HG03064 (cell line): Measurements from ENCODE around the gene EXOC8.
"Not testable (repeated sequence)": the region's sequence is repeated elsewhere in the genome, so short reads cannot be mapped to it uniquely, and the experiment has no call there.

ENCODE experiments used
- ATAC-seq: cut with Tn5 transposase; IDR thresholded peaks from one replicate; pipeline ENCODE4 v1.9.1; 2021; ENCODE audit warnings: low read depth; ENCODE audit not compliant: unreplicated experiment

EXOC8 gene

DNA sequence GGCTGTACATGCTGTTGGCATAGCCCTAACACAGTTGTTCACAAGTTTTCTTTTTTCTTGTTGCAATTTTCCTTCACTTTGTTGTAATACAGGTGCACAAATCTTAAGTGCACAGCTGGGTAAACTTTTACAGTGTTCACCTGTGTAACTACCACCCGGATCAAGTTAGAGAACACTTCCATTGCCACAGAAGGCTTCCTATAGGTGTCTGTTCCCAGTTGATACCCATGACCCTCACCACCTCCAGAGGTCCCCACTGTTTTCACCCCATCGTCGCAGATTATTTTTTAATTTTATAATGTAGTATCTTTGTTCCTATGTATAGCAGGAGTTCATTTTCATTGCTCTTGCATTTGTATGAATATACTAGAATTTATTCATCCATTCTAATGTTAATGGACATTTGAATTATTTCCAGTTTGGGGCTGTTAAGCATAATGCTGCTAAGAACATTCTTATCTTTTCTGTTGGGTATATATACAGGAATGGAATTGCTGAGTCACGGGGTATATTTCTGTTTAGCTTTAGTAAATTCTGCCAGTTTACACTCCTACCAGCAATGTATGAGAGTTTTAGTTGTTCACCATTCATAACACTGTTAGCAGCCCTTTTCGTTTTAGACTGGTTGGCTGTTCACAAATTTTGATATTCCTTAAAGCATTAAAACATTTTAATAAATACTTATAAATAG lies 16.8 kb upstream of the EXOC8 start:
- ATAC-seq, result no peak

DNA sequence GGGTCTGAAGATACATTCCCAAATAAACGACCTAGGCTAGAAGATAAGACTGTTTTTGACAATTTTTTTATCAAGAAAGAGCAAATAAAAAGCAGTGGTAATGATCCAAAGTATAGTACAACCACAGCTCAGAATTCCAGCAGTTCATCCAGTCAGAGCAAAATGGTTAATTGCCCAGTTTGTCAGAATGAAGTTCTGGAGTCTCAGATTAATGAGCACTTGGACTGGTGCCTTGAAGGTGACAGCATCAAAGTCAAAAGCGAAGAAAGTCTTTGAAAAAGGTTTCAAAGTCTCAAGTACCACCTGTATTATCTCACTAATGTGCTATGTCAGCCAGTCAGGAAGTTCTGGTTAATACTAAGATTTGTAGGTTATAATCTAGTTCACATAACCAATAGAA lies 15.4 kb upstream of the EXOC8 start:
- no peak for ATAC-seq

DNA sequence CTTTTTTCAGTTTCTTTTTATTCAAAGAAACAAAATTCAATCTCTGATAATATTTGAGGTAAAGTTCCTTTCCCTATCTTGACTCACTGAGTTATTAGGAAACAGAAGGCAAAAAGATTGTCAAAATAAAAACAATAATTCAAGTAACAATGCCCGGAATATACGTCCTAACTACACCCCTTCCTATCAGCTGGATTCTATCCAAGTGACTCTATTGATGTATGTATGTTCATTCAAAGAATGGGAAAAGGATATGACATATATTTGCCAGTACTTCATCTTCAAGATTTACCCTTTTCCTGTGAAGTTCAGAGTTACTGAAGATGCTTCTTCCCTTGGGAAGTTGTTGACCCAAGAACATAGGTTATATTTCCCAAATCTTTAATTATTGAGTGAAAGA lies 14.2 kb upstream of the EXOC8 start:
- no peak for ATAC-seq

DNA sequence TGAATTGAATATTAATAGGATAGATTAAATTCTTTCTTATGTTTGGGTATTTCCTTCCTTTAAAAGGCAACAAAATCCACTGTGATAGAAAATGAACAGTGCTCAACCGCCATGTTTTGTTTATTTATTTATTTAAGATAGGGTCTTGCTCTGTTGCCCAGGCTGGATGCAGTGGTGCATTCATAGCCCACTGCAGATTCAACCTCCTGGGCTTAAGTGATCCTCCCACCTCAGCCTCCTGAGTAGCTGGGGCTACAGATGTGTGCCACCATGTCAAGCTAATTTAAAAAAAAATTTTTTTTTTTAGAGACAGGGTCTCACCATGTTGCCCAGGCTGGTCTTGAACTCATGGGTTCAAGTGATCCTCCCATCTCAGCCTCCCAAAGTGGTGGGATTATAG lies 11.2 kb upstream of the EXOC8 start:
- ATAC-seq, result not testable (repeated sequence)

DNA sequence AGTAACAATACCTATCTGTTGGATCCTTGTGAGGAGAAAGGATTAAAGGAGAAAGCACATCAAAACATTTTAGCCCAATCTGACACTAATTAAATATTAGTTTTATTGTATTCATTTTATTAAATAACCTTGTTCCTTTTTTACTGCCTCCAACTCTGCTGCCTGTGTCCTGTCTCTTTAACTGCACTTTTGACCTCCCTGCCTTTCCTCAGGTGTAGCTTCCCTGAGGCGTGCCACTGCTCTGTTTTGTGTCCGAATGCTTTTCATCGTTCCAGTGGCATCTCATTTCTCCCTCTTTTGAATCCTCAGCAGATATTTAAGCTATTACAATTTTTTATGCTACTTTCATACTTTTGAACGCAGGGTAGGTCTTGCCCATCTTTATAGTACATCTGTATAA lies 10.8 kb upstream of the EXOC8 start:
- ATAC-seq, result no peak

DNA sequence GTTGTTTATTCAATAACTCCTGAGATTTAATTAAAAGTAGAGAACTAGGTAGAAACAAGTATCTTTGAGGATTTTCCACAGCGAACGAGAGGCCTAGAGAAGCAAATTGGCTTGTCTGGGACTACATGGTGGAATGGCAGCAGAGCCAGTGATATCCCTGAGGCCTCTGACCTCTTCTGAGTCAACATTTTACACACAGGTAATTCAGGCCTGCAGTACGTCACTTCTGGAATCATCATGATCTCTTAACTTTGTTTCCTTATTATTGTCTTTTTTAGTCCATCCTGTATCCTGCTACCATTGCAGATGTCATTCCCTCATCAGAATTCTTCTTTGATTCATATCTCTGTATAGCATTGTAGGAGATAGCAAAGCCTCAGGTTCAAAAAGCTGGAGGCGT lies 10.3 kb upstream of the EXOC8 start:
- ATAC-seq, result no peak

DNA sequence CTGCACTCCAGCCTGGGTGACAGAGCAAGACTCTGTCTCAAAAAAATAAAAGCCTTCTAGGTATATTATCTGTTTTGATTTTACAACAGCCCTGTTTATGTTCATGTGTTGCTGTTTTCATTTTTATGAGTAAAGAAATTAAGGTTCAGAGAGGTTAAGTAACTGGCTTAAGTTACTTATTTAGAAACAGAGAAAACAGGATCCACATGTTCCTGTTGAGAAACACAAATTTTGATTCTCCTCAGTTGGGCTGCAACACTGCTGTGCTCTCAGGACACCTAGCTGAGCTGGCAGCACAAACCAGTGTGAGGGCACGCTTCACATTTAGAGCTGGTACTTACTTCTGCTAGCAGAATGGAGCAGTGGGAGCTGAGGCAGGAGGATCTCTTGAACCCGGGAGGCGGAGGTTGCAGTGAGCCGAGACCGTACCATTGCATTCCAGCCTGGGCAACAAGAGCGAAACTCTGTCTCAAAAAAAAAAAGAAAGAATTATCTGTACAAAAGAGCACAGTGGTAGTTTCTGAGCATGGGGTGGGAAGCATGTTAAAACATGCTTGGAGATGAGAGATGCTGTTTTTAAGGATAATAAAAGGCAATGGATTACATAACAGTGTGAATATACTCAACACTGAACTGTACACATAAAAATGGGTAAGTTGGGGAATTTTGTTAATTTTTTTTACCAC lies 2.8 kb upstream of the EXOC8 start:
- no peak for ATAC-seq

DNA sequence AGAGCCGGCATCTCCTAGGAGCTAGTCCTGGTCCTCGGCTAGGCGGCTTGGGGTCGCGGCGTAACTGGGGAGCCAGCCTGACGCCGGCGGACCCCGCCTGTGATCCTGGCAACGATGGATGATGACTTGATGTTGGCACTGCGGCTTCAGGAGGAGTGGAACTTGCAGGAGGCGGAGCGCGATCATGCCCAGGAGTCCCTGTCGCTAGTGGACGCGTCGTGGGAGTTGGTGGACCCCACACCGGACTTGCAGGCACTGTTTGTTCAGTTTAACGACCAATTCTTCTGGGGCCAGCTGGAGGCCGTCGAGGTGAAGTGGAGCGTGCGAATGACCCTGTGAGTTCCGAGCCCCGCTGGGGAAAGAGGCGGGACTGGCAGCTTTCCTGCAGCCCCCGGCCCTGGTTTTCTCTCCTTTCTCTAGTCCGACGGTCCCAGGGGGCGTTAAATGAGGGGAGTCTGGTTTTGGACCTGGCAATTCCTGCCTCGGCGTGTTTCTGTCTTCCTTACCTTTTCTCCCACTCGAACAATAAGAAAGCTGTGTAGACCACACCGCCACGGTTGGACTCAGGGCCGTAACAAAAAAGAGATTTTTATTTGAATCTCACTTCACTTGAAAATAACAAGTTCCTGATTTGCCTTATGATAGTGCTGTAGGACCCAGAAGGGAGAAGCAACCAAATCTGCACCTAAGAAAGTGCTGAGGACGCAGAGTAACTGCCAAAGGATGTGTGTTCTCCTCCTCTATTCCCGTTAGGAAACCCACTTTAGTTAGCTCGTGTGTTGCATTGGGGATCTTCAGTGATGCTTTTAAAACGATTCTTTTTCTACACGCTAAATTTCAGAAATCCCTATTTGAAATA lies 847 bp upstream of the EXOC8 start, which contains the start of gene SPRTN:
TSS of gene SPRTN (plus strand) at position 24 of the 859 bp plus-strand sequence. CDS start at position 115, 91 bp downstream.
- ATAC-seq, result peak; percentile 3

DNA sequence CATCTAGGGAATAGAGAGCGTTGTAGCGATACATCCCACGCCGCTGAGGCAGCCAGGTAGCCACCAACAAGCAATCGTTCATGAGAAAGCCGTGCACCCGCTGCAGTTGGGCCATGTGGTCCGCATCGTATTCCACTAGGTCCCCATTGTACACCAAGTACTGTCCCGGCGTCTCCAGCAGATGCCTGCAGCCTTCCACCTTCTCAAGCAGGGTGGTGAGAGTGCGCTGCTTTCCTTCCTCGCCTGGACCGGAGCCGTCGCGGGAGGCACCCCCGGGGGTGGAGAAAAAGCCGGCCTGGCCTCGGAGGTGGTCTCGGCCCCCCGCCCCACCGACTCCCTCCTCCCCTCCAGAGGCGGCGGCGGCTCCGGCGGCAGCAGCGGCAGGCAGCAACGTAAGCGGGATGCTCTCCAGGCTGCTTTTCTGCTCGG lies 595 bp downstream of the EXOC8 start:
- no peak for ATAC-seq

DNA sequence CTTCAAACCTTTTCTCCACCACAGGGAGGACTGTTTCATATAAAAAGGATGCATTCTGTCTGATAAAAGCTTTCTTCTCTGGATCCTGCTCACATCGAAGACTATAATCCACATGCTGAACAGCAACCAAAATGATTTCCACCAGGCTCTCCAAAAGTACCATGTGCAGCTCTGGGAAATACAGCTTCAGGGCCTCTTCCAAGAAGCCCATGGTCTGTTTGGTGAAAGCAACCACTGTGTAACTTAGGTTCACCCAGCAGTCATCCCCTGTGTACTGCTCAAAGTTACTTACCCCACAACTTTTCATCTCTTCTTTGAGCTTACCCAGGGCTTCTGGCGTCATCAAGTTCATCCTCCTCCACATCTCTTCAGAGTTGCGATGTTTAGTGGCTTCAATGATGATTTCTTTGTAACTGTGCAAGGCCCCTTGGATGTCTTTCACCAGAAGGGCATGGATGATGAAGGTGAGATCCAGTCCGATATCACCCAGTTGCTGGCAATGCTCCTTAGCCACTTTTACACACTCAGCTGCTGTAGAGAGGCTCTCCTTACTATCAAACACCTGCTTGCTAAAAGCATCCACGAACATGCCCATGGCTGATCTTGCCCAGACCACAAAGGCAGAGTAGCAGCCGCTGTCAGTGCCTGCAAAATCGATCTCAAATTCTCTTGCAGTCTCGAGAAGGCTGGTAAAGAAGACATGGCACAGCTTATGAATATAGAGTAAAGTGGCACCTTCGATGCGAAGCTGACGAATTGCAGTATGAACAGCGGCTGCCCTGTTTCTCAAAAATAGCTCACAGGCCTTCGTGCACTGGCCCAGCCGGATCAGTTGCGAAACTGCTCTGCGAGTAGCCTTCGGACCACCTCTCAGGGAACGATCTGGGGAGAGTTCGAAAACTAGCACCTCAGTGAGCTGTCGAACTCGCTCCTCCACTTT lies 1.7 kb downstream of the EXOC8 start:
- no peak for ATAC-seq

DNA sequence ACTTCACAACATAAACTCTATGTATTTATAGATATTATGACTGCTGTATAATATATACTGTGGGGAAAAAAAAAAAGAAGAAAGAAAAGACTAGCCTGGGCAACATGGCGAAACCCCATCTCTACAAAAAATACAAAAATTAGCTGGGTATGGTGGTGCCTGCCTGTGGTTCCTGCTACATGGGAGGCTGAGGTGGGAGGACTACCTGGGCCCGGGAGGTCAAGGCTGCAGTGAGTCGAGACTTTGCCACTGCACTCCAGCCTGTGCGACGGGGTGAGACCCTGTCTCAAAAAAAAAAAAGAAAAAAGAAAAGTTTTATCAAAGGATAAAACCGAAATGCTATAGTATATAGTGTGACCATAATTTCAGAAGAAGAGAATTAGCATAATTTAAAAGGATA lies 2.7 kb downstream of the EXOC8 start:
- ATAC-seq, result no peak

DNA sequence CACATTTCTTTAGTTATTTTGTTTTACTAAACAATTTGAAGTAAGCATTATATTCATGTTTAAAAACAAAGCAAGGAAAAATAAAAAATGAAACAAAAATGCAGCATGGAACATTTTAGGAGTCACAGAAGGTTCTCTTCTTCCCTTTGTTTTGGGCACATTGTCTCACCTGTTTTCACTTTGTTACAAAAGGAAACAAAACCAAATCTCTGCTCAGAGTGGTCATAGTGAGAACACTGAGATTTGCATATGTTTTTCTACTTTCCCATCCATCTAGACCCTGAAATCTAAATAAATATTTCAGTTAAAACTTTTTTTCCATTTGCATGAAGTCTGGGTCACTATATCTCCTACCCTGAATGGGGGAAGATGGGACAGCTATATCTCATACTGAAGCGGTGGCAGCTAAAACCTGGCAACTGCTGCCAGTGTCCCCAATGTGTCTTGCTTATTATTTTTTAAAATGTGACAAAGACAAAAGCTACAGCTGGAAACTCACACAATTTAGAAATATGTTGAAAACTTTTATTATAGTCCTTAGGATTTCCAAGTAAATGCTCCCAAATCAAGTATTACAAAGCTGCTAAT lies 3.5 kb downstream of the EXOC8 start:
- ATAC-seq, result no peak

DNA sequence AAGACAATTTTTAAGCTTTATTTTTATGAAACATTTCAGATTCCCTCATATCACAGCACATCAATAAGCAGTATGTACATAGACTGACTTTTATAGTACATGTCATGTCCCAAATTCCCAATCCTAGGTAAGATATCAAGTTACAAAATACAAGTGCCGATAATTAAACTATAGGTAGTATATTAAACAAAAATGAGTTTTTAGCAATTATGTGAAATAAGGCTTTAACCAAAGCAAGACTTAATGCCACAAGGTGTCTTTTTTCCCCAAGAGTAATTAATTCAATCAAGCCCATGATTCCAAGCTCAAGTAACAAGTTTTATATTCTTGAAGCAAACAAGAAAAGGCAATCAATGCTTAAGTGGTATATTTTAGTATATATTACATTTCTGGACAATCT lies 4.9 kb downstream of the EXOC8 start:
- no peak for ATAC-seq

DNA sequence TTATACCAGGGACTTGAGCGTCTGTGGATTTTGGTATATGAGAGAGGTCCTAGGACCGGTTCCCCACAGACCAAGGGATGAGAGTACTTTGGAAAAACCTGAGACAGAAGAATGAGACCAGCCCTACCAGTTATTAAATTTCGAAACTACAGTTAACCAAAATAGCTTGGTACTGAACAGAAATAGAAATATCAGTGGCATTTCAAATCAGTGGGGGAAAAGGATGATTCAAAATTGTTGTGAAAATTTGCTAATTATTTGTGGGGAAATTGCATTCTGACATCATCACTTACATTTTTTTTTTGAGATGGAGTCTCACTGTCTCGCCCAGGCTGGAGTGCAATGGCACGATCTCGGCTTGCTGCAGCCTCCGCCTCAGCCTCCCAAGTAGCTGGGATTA lies 8.2 kb downstream of the EXOC8 start:
- ATAC-seq, result no peak

DNA sequence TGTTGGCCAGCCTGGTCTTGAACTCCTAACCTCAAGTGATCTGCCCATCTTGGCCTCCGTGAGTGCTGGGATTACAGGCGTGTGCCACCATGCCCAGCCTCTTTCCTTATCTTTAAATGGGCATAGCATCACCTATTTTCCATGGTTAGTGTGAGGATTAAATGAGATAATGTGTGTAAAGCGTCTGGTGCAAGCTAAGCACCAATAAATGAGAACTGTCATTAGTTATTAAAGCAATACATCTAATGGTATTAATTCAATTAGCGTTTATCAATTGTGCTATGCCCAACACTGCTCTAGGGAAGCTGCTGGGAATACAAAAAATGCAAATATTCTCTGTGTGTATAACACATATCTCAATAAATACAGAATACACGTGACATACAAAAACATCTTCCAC lies 10.0 kb downstream of the EXOC8 start:
- no peak for ATAC-seq

DNA sequence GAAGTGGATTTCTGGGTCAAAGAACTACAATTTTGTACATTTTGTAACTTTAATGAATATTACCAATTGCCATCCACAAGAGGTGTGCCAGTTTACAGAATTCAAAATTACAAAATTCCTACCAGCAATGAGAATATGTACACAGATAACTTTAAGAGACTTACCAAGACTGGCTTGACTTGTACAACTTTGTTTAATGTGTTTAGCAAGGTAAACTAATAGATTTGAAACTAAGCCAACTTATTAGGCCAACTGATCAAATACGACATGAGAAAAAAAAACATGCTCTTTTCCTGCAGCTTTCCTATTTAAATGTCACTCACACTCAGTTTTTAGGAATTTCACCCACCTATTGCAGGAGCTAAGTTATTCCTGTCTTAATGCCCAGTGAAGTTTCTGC lies 11.4 kb downstream of the EXOC8 start:
- ATAC-seq, result no peak

DNA sequence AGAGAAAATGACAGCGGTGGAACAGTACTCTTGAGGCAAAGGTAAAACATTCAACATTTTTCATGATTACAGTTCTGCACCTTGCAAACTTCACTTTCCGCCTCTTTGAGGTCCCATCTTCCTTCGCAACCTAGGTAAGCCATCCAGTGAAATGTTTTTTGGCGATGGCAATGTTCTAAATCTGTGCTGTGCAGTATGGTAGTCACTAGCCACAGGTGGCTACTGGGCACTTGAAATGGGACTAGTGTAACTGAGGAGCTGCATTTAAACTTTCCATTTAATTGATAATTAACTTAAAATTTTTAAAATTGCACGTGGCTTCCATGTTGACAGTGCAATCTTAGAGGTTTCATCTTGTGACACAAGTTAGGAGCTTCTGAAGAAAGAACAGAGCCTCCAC lies 13.0 kb downstream of the EXOC8 start:
- ATAC-seq, result no peak

DNA sequence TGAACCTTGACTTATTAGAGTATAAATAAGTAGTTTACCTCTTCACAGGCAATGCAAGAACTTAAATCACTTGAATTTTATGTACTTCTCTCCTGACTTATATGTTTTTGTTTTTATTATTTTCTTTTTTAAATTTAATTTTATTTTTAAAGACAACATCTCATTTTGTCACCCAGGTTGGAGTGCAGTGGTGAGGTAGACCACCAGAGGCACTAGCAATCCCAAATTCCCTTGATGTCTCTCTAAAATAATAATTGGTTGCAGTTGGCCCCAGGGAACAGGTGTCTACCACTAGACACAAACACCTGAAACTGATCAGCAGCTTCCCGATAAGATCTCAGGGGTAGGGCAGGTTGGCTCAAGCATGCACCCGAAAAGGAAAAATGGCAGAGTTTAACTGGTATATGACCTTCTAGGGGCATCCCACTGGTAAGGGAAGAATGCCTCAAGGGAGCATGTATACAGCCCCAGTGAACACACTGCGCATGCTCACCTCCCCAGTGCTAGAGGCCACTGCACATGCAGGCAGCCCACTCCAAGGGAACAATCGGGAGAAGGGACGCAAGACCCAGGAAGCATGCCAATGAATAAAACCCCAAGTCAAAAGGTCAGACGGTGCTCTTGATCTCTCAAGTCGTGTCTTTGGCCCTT lies 14.6 kb downstream of the EXOC8 start:
- ATAC-seq, result no peak

DNA sequence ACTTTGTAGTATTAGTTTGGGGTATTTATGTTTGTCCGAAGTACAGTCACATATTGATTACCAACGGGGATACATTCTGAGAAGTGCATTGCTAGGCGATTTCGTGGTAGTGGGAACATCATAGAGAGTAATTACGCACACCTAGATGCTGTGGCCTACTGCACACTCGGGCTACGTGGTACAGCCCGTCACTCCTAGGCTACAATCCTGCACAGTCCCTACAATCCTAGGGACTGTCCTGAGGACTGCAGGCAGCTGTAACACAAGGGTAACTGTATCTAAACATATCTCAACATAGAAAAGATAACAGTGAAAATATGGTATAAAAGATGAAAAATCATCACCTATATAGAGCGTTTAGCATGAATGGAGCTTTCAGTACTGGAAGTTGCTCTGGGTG lies 18.6 kb downstream of the EXOC8 start:
- ATAC-seq, result no peak
